Sigmoid colon (tissue), 7 donors: Measurements from ENCODE around the gene KIRREL3. TPM values are rescaled to one million over a fixed set of nuclear protein-coding genes. Genes with fewer than 3 reads are reported as not detected.

Source experiments
- DNase-seq: peaks from one replicate; pipeline ENCODE4 v3.0.0-alpha.2; 2019
- H3K27ac ChIP-seq, 4 donors: fragments of 200-600 bp; sonication (generic); one replicate each; pipeline ENCODE4 v1.5.1; 2016 to 2019; ENCODE audit warnings: mild to moderate bottlenecking in 1 of 4
- H3K27me3 ChIP-seq, 3 donors: fragments of 200-600 bp; sonication (generic); one replicate each; pipeline ENCODE4 v1.5.1; 2019; ENCODE audit warnings: mild to moderate bottlenecking in 1 of 3
- H3K36me3 ChIP-seq, 4 donors: fragments of 200-600 bp; sonication (generic); one replicate each; pipeline ENCODE4 v1.5.1; 2016 to 2019
- H3K4me1 ChIP-seq, 4 donors: fragments of 200-600 bp; sonication (generic); one replicate each; pipeline ENCODE4 v1.5.1; 2017 to 2019
- H3K4me3 ChIP-seq, 4 donors: fragments of 200-600 bp; sonication (generic); one replicate each; pipeline ENCODE4 v1.5.1; 2017 to 2019; ENCODE audit warnings: mild to moderate bottlenecking in 2 of 4, moderate library complexity in 1 of 4
- H3K9me3 ChIP-seq, 4 donors: fragments of 200-600 bp in 3 of 4; sonication (generic) in 3 of 4; one replicate each; pipeline versions ENCODE4 v1.5.1 to v1.6.1; 2013 to 2019
- EP300 ChIP-seq, 4 donors: sonication (generic); formaldehyde crosslinking; IDR thresholded peaks; one replicate each; pipeline ENCODE4 v1.6.1; 2017; ENCODE audit warnings: antibody characterized with exemption in 4 of 4
- POLR2A ChIP-seq, 2 donors: fragments of 450-650 bp; IDR thresholded peaks; one replicate each; pipeline ENCODE4 v1.6.1; 2016; ENCODE audit warnings: antibody characterized with exemption in 2 of 2, mild to moderate bottlenecking in 2 of 2, moderate library complexity in 2 of 2
- POLR2AphosphoS5 ChIP-seq, 4 donors: sonication (generic); formaldehyde crosslinking; IDR thresholded peaks; one replicate each; pipeline ENCODE4 v1.6.1; 2017; ENCODE audit warnings: antibody characterized with exemption in 4 of 4
- WGBS, 2 donors: extraction: QIAGEN DNeasy Blood & Tissue Kit; methylation state at CpG; one replicate each; pipeline ENCODE4 v1.1.7; 2013; 5-methylcytosine and 5-hydroxymethylcytosine counted together
- intact Hi-C: fragments of 100-400 bp; cut with DNase I; formaldehyde crosslinking; loops from one replicate; pipeline ENCODE4 v1.15.1; 2023
- polyA plus RNA-seq, 3 donors: library from polyadenylated mRNA; stranded (reverse); fragments of 200-250 nt; gene quantifications; one replicate each; pipeline ENCODE4 v1.2.3, GENCODE V29; 2013
- total RNA-seq, 4 donors: library from RNA; depleted of rRNA; stranded (reverse); fragments of >200 nt; gene quantifications; one replicate each; pipeline ENCODE4 v1.1.0, GENCODE V29; 2016
- TF ChIP-seq, protein P1 (sequence below), 4 experiments: fragments of 450-650 bp in 3 of 4; fragments of 200-600 bp in 1 of 4; IDR thresholded peaks; one replicate each; pipeline ENCODE4 v1.5.1; 2016 to 2019; ENCODE audit warnings: antibody characterized with exemption in 4 of 4, mild to moderate bottlenecking in 3 of 4, moderate library complexity in 2 of 4
- donor health status: healthy with polysubstance abuse.
- donor health status: Bipolar disorder and iron deficiency.
- donor health status: healthy.

KIRREL3 gene
- total and polyA plus RNA-seq, 7 donors = under 0.01 to 3.3 (median 1.0) TPM

DNA sequence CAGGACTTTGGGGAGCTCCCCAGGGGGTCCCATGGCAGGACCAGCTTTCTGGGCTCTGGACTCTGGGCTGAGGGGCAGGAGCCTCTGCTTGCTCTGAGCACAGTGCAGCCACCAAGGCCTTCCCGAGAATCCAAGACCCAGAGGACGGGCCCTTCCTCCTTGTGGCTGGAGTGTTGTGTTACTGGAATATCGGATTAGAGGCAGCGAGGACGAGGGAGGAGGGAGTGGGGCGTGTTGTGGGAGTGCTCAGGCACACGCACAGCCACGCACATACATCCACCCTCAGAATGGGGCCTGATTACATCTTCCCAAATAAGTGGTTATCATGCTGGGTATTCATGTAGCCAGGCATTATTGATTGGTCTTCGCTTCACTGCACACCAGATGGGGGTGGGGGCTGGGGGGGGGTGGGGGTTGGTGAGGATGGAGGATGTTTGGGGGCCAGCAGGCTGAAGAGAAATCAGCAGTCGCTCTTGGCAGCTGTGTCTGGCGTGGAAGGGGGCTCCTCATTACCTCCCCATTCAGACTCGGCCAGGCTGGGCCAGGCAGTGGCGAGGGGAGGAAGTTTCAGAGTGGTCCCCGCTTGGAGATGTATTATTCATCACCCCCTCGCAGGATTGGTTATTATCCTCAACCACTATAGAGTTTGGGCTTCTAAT is 524.2 kb downstream of the KIRREL3 start:
- TF ChIP-seq, protein P1, sequence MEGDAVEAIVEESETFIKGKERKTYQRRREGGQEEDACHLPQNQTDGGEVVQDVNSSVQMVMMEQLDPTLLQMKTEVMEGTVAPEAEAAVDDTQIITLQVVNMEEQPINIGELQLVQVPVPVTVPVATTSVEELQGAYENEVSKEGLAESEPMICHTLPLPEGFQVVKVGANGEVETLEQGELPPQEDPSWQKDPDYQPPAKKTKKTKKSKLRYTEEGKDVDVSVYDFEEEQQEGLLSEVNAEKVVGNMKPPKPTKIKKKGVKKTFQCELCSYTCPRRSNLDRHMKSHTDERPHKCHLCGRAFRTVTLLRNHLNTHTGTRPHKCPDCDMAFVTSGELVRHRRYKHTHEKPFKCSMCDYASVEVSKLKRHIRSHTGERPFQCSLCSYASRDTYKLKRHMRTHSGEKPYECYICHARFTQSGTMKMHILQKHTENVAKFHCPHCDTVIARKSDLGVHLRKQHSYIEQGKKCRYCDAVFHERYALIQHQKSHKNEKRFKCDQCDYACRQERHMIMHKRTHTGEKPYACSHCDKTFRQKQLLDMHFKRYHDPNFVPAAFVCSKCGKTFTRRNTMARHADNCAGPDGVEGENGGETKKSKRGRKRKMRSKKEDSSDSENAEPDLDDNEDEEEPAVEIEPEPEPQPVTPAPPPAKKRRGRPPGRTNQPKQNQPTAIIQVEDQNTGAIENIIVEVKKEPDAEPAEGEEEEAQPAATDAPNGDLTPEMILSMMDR (IDR thresholded peaks at IDR 0.05) = no peak
- TF ChIP-seq EP300 (IDR thresholded peaks at IDR 0.05) (no peak), POLR2AphosphoS5 (IDR thresholded peaks at IDR 0.05) (no peak), POLR2A (IDR thresholded peaks at IDR 0.05) (no peak)
- DNase-seq = no peak
- Histone ChIP-seq H3K27me3 (no peaks in the 10 kb centered on the region), H3K27ac (no peak overlapping the region), H3K4me1 (peaks cover 0 to 7% (median 4%) of the 10 kb centered on the region in 4 donors), H3K36me3 (no peaks in the 10 kb centered on the region), H3K4me3 (no peak overlapping the region), H3K9me3 (no peaks in the 10 kb centered on the region)
- WGBS, 2 donors = 63 to 79% methylated on average over 15 of the region's 15 CpGs
- intact Hi-C loops = no loop called here

DNA sequence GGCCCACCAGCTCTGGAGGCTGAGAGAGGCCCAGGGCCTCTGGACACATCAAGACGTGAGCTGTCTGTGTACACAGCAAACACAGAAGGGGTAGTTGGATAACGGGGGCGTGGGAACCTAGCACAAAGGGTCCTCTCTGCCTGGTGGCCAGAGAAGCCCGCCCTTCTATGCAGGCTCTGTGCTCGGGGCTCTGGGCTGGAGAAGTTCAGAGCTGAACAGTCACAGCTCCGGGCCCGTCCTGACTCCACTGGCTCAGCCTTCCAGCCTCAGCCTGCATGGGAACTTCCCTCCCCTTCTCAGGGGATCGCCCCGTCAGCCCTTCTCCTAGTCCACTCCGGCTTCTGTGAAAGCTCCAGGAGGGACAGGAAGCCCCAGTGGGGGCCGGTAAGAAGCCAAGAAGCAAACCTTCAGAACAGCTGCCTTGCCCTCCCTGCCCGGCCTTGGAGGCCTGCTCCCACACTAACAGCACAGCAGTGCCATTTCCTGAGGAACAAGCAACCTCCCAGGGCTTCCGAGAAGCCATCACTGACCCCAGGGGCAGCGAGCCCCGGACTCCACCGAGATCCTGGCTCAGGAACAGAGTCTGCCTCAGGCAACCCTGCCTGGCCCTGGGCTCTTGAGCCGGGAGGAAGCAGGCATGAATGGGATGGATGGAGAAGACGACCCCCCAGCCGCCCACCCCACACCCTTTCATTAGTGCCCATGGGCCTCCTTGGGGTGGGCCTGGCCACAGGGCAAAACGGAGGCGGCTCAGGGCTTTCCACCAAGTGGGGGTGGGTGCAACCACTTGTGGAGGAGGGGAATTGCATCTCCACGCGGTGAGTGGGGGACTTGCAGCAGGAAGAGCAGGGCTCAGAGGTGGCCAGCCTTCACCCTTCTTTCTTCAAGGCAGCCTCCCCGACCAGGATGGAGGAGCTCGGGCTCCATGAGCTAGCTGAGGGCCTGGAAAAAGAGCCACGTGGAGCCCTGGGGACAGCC is 525.3 kb downstream of the KIRREL3 start:
- intact Hi-C loops = no loop called here
- no peaks in the 10 kb centered on the region for H3K36me3 ChIP-seq
- H3K9me3 ChIP-seq = no peaks in the 10 kb centered on the region
- H3K4me3 ChIP-seq = no peak overlapping the region
- H3K4me1 ChIP-seq = peaks cover 0 to 3% (median under 1%) of the 10 kb centered on the region in 4 donors
- H3K27me3 ChIP-seq = no peaks in the 10 kb centered on the region
- WGBS, 2 donors = 70 to 77% methylated on average over 26 of the region's 26 CpGs
- H3K27ac ChIP-seq = no peak overlapping the region
- no peak for DNase-seq
- no peak for TF ChIP-seq POLR2AphosphoS5 (IDR thresholded peaks at IDR 0.05)
- TF ChIP-seq, protein P1 (IDR thresholded peaks at IDR 0.05) = no peak
- TF ChIP-seq POLR2A (IDR thresholded peaks at IDR 0.05) = no peak
- no peak for TF ChIP-seq EP300 (IDR thresholded peaks at IDR 0.05)

DNA sequence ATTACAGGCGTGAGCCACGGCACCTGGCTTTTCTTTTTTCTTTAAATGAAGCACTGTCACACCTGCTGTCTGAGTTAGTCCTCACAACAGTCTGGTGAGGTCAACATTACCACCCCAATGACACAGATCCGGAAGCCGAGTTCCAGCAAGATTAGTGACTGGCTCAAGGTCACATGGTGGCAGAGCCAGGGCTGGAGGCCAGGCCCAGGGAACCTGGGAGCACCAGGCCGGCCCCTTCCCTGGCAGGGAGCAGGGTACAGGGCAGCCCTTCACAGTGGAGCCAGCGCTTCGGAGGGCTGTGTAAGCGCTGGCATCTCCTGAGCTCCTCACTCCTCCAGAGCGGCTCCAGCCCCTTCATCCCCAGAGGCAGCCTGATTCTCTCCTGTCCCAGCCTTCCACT is 526.4 kb downstream of the KIRREL3 start:
- Histone ChIP-seq H3K9me3 (no peaks in the 10 kb centered on the region), H3K27me3 (no peaks in the 10 kb centered on the region), H3K4me3 (no peak overlapping the region), H3K36me3 (no peaks in the 10 kb centered on the region), H3K4me1 (no peaks in the 10 kb centered on the region), H3K27ac (no peak overlapping the region)
- intact Hi-C loops = no loop called here
- DNase-seq = no peak
- TF ChIP-seq, protein P1 (IDR thresholded peaks at IDR 0.05) = no peak
- no peak for TF ChIP-seq POLR2A (IDR thresholded peaks at IDR 0.05)
- TF ChIP-seq EP300 (IDR thresholded peaks at IDR 0.05) = no peak
- TF ChIP-seq POLR2AphosphoS5 (IDR thresholded peaks at IDR 0.05) = no peak
- 71 to 83% methylated on average over 9 of the region's 9 CpGs for WGBS, 2 donors

DNA sequence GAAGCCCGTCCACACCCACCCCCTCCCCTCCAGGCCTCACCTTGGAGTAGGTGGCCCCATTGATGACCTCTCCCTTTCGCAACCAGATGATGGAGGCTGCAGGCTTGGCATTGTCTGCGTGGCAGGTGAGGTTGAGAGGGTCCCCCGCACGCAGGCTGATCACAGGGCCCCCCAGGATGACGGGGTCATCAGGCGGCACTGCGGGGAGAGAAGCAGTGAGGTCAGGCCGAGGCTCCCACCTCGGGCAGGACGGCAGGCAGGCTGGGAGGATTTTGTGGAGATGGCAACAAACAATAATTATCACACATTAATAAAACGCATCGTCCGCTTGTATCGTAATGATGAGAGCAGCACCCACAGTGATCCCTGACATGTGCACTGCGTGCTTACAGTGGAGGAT is 527.3 kb downstream of the KIRREL3 start:
- 90 to 93% methylated on average over 16 of the region's 16 CpGs for whole genome bisulfite sequencing, 2 donors

More for the DNA sequence above, 527.3 kb downstream of the KIRREL3 start:
- DNase-seq = no peak
- TF ChIP-seq EP300 (IDR thresholded peaks at IDR 0.05) (no peak), POLR2AphosphoS5 (IDR thresholded peaks at IDR 0.05) (no peak), POLR2A (IDR thresholded peaks at IDR 0.05) (no peak)
- TF ChIP-seq, protein P1 (IDR thresholded peaks at IDR 0.05) = no peak
- Histone ChIP-seq H3K27me3 (no peaks in the 10 kb centered on the region), H3K36me3 (no peaks in the 10 kb centered on the region), H3K4me1 (no peaks in the 10 kb centered on the region), H3K4me3 (no peak overlapping the region), H3K27ac (no peak overlapping the region), H3K9me3 (no peaks in the 10 kb centered on the region)
- intact Hi-C loops = no loop called here
